ENCODE measurements around the gene COL3A1.

COL3A1 gene

DNA sequence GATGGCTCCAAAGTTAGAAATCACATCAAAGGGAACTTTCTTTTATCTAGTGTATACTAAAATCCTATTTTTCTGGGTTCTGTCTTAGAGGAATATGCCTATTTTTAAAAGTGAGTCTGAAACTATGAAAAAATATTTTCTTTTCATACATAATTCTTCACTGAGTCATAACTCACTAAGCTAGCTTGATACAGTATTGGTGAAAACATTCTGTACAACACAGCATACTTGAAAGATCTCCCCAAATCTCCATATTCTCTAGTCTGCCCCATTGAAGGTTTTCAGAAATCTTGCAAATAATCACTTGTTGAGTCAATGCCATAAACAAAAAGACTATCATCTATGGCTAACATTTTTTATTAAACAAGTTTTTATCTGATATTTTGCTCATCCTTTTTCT lies 44.5 kb downstream of the COL3A1 start:
- no peak for DNase-seq (ENCODE audit: low spot score)

DNA sequence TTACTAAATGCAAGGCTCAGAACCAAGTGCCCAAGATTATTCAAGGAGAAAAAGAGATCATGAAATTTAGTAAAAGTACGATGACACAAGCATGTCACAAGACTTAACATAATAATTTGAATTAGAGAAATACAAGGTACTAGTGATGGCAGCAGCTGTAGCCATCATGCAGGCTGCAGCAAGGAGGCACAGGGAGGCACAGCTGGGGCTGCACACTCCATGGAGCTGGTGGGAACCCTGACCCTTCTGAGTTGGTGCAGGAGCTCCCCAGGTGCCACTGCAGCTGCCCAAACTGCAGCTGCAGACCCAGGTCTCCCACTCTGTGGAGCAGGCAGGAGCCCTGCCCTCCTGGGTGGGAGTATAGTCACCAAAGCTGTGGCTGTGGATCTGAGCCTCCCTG lies 46.0 kb downstream of the COL3A1 start:
- DNase-seq (ENCODE audit: low spot score): no peak

DNA sequence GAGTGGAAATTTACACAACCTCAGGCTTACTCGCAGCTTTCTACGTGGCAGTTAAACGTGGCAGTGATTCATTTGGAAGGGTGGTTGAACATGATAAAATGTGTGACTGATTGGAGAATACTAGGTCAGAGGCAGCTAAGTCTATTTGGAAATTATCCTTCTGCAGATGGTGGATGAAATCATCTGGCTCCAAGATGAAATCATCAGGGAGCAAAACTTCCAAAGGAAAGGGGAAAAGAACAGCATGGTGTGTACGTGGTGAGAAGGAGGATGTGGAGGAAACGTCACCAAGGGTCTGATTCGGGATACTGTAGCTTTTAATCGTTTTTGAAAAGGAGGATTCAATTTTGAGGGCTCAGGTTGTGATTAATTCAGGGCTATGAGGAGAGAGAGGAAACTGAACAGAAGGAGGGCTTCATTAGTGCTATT lies 47.9 kb downstream of the COL3A1 start:
- no peak for DNase-seq (ENCODE audit: low spot score)

DNA sequence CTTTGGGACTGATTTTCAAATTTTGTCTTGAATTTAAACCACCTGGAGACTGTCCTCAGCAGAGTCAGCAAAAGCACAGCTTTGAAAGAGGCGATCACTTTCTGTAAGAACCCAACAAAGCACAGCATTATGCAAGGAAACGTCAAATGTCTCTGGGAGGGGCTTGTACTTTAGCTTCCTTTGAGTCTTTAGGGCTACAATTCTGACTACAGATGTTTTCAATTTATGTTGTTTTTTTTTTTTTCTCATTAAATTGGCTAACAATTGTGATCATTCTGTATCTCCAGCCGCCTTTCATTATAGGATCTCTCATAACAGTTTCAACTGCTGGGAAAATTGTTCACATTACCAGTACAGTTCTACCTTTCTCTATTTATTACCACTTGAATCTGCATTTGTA lies 48.3 kb downstream of the COL3A1 start:
- no peak for DNase-seq (ENCODE audit: low spot score)

DNA sequence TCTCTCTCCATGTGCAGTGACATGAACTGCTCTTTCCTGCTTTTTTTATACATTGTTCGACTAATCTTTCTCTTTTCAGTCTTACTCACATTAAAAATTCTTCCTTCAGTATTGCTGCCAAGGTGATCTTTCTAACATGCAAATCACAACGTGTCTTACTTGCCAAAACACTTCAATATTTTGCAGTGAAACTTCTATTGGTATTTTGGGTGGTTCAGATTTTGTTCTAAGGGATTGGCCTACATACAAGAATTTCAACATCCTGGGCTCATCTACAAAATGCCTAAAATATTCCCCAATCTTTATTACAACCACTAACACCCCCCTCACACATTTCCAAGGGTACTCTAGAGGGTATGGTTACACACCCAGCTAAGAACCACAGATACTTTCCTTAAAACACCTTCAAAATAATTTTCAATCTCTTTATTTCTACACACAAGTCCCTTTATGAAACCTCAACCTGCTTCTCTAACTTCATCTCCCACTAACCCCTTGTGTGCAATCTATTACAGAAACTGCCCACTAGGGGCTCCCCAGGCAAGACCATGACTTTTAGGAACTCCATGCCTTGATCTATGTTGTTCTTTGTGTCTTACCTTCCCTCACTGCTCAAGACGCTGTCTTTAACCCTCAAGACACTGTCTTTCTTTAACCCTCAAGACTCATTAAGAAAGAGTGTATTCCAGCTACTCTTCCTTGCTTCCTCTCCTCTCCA lies 50.9 kb downstream of the COL3A1 start:
- DNase-seq (ENCODE audit: low spot score): peak; percentile 11

DNA sequence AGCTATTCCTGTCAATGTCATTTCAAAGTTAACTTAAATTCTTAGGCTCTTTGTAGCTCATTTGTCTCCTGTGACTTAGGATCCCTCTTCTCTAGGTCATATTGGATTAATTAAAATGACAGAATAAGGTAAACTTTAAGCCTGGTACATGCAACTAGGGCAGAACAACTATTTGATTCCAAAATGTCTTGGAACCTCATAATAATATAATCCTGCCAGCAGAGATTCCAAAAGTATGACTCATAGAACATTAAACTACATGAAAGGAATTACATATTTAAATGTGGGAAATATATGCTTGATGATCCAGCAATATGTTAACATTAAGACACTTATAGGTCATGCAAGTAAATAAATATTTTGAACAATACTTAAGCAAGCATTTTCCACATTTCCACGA lies 63.3 kb downstream of the COL3A1 start:
- DNase-seq (ENCODE audit: low spot score): no peak

DNA sequence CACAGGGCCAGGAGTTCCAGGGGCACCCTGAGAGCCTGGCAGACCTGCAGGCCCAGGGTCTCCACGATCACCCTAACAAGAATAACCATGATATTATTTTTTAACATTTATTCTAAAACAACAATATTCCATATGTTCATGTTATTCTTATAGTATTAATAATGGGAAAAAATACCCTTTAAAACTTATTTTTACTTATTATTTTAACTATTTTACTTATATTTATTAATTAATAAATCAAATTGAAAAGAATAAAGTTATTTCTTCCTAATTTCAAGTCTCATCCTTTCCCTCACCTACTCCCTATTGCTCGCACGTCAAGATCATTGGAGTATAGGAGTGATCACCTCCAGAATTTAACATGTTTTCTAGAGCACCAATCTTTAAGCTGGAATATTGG lies 71.7 kb downstream of the COL3A1 start:
- DNase-seq (ENCODE audit: low spot score): no peak

DNA sequence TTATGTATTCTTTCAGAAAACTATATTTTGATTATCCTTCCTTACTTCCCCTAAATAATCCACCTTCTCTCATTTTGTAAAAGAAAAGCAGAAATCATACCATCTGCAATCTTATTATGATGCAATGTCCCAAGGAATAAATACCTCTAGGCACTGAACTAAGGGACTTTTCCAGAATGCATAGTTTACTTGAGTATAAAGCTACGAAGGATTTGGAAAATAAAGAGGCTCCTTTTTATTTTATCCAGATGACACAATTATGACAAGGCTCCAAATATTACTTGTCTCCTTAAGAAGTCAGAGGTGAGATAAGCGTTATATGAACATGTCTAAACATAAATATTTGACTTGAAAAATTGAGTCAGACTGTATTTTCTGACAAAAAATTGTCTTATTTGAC lies 72.1 kb downstream of the COL3A1 start:
- no peak for DNase-seq (ENCODE audit: low spot score)

DNA sequence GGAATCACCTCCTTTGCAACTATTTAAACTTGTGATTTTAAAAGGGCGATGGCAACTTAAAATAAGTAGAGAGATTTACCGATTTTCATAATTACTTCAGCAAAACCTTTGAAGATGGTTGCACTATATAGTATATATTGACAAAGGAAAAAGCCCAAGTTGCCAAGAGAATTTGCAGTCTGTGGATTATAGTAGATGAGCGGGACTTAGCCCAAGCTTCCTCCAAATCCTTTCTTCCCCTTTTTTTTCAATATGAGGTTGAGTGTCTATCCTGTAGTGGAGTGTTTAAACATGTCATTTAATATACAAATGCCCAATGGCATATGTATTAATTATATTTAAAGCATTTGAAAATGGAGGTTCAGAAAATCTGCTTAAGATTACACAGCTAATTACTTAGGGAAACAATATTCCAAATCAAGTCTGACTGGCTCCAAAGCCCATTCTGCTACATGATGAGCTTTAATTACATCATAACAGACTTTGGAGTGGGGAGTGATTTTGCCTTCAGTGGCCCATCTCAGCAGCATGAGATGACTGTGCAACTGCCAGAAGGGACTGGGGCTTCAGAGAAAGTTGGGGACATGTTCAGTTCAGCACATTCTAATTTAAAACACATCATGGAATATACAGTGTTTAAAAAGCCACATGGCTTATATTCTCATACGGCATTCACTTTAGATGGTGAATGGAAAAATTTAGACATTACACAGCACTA lies 73.2 kb downstream of the COL3A1 start:
- DNase-seq (ENCODE audit: low spot score): no peak

DNA sequence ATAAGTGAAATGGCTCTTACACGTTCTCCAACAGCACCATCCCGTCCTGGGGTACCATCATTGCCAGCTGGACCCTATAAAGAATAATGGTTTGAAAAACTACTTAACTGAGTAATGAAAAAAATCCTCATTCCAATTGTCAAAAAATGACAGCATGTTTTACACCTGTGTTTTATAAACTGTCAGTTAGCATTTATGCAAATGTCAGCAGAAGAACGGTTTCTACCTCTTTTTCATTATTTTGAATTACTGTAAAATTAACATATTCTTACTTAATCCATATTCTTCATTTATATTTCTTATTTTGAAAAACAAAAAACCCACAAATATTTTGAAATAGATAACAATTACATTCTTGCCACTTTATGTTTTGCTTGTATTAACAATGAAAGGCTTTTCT lies 74.0 kb downstream of the COL3A1 start:
- DNase-seq (ENCODE audit: low spot score): no peak

DNA sequence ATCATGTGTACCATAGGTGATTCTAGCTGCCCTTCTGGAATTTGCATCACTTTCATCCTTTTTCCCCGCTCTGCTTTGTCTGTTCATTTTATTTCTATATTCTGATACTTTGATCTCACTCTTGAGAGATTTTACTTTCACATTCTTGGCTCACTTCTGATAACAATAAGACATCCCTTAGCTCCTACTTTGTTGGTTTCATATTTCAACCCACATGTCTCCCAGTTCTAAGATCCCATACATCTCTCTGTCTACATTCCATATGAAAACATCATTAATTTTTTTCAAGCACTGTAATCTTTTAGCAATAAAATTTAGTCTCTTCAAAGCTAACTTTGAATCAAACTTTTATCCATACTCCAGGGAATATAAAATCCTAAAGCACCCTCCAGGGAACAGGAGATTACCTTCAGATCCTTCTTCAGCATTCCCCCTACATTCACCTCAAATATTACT lies 75.6 kb downstream of the COL3A1 start:
- DNase-seq (ENCODE audit: low spot score): no peak

DNA sequence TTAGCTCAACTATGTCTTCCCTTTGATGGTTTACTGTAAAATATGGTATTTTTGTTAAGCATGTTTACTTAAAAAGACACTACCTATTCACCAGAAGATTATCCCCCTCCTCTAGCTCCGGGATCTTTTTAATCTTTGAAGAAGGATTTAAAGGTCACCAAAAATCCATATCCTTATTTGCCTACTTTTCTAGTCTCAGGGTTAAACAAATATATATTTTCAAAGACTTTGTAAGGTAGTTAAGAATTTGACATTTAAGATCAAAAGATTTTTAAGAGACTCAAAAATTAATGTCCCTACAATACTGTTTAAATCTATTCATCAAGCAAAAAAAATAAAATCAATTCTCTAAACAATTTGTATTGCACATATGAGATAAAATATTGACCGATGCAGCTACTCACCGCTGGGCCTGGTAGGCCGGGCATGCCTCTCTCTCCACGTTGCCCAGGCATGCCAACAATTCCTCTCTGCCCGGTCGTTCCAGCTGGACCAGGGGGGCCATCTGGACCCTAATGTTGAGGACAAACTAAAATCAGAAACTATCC lies 76.1 kb downstream of the COL3A1 start:
- DNase-seq (ENCODE audit: low spot score): no peak

DNA sequence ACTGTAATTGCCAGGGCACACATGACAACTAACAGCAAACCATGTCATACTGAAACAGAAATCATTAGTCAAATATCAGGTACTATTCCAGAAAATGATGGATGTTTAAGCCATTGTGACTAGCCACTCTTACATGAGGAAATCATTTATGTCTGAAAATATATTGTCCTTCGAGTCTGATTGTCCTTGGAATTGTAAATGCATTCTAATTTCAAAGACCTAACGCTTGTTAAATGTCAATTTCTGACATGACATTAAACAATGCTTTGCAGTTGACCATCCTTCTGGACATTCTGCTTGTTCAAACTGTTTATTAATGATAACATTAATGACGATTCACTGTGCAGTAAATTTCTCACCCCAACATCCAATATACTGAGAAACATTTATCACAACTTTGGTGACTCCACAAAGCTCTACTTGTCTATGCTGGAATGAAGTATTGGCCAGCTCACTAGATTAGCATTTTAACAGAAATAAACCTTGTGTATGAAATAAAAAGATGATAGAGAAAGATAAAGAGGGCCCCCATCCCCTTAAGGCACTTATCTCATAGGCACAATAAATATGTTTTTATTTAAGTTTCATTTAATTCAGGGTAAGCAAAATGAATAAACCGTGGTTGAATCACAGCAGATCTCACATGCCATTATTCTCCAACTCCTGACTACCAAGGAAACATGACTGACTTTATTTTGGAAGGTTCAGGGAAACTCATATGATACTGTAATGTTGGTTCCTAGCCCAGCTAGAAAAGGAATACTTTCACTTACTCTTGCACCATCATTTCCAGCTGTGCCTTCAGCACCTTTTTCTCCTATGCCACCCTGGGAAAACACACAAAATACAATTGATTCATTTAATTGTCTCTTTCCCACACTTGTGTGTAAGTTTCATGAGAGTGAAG lies 82.3 kb downstream of the COL3A1 start:
- DNase-seq (ENCODE audit: low spot score): no peak

DNA sequence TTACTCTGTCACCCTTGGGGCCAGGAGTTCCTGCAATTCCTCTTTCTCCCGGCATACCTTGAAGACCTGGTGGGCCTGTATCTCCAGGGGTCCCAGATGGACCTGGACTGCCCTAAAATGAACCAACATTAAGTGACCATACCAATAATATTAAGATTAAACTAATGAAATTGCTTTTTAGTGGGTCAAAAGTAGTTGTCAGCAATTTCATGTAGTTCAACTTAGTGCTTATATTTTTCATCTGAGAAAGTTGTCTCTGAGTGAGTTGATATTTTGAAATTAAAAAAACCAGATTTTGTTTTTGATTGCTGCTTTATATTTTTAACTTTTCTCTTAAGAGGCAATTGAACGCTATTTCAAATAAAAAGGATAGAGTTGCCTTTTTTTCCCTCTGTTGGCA lies 83.1 kb downstream of the COL3A1 start:
- no peak for DNase-seq (ENCODE audit: low spot score)

DNA sequence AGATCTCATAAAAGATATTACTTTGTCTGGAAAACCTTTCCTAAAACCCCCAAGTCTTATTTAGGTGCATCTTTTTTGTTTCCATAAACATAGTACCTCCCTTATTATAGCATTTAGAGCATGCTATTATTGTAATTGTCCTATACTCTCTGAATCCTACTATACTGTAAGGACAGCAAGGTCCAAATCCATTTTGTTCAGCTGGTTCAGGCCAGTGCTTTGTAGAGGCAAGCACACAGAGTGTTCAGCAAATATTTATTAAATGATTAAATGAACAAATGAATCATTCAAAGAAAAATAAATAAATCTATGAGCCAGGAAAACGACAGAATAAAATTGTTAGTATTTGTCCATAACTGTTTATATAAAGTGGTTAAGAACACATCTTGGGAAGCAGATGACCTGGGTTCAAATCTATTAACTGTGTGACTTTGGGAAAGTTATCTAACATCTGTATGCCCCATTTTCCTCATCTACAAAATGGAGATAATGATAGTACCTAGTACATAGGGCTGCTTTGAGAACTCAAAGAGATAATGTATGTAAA lies 86.0 kb downstream of the COL3A1 start:
- DNase-seq (ENCODE audit: low spot score): no peak
